KOPT-K1 (cell line): ENCODE data around the gene ZBTB7C.
"Not testable (repeated sequence)": the region's sequence is repeated elsewhere in the genome, so short reads cannot be mapped to it uniquely, and the experiment has no call there.

ENCODE experiments used
- H3K27ac ChIP-seq: fragments of 200-600 bp; sonication (generic); 2 replicates; pipeline ENCODE4 v1.5.1; 2016; ENCODE audit warnings: antibody characterized with exemption, mild to moderate bottlenecking, low read depth, low read length; ENCODE audit not compliant: poor library complexity, severe bottlenecking
- H3K36me3 ChIP-seq: fragments of 200-600 bp; sonication (generic); 2 replicates; pipeline ENCODE4 v1.5.1; 2017; ENCODE audit warnings: antibody characterized with exemption, mild to moderate bottlenecking, low read length, moderate library complexity; ENCODE audit not compliant: insufficient read depth
- H3K9me3 ChIP-seq: fragments of 200-600 bp; sonication (generic); 2 replicates; pipeline ENCODE4 v1.5.1; 2017; ENCODE audit warnings: antibody characterized with exemption, low read length, mild to moderate bottlenecking; ENCODE audit not compliant: insufficient read depth, poor library complexity, severe bottlenecking

ZBTB7C gene

DNA sequence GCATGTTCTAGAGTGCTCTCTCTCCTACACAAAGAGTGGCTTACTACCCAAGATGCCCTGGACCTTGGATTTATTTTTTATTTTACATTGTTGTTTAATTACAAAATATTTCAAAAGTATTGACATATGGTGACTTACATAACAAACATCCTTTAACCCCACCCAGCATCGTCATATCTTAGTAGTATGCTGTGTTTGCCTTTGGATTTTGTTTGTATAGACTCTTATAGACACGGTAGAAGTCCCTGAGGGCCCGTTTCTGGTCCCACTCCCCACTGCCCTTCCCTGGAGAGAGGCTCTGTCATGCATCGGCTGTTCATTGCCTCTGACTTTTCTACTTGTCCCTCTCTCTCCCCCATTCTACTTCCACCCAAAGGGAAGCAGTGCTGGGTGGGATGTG, 112.0 kb downstream of the ZBTB7C start:
- no peaks in the 10 kb centered on the region for H3K9me3 ChIP-seq
- no peak overlapping the region for H3K27ac ChIP-seq
- no peaks in the 10 kb centered on the region for H3K36me3 ChIP-seq

DNA sequence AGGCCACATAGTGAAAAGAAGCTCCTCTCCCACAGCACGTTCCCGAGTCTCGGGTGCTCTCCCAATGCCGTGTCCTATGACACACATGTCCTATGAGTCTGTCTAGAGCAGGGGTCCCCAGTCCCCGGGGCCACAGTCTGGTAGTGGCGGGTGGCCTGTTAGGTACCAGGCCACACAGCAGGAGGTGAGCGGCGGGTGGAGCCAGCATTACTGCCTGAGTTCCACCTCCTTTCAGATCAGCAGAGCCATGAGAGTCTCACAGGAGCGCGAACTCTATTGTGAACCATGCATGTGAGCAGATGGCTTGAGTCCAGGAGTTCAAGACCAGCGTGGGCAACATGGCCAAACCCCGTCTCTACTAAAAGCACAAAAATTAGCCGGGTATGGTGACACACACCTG, 112.6 kb downstream of the ZBTB7C start:
- Histone ChIP-seq H3K27ac (no peak overlapping the region), H3K9me3 (no peaks in the 10 kb centered on the region), H3K36me3 (no peaks in the 10 kb centered on the region)

DNA sequence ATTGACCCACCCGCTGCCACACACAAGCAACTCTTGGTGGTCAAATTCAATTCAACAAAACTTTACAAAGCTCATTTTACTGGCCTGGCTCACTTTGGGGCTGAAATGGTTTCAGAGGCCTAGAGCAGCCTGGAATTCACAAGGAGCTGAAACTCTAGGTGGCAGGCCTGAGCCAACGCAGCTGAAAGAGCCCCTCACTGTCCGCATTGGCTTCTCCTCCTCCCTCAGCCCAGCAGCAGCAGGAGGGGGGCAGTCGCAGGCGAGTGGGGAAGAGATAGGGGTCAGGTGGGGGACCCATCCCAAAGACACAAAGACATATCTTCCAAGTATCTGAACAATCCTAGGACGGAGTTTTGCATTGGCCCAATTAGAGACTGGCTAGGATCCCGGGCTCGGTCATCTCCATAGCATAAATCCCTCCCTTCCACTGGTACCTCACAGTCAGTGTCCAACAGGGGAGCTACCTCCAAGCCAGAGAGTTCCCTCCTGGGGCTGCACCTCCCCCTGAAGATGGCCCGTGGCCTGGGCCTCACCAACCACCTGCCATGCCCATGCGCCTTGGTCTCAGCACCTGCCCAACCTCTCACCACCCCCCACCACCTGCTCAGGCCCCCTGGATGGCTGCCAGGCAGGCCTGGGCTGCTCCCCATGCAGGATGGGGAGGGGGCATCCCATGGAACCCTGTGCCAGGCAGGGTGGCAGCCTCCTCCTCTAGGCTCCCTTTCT, 113.4 kb downstream of the ZBTB7C start:
- H3K27ac ChIP-seq: no peak overlapping the region

DNA sequence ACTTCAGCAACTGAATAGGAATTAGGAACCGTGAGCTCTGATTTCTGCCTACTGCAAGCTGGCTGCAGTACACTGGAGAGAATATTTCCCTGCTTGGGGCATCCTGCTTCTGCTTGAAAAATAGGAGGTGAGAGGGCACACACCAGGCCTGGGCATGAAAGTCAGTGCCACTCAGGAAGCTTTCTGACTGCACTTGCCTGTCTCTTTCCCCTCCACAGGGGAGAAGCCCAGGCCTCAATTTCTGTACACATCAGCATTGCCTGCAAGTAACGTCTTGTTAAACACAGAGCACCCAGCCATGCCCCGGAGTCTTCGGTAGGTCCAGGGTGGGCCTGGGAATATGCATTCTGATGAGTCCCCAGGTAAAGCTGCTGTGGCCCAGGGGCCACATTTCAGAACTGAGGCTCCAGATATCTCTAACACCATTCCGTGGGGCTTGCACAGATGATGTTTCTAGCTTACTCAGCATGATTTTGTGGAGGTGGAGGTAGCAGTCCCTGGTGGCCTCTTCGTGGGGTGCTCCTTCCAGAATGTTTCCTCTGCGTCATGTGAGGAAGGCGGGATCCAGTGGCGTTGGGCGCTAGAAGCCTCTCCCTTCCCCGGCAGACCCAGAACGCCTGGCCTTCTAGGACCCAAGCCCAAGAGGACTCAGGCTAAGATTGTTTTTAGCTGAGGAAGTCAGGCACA, 114.1 kb downstream of the ZBTB7C start:
- H3K27ac ChIP-seq: no peak overlapping the region
- H3K36me3 ChIP-seq: no peaks in the 10 kb centered on the region
- no peaks in the 10 kb centered on the region for H3K9me3 ChIP-seq

More for the DNA sequence above, 113.4 kb downstream of the ZBTB7C start:
- H3K36me3 ChIP-seq: no peaks in the 10 kb centered on the region
- H3K9me3 ChIP-seq: no peaks in the 10 kb centered on the region

DNA sequence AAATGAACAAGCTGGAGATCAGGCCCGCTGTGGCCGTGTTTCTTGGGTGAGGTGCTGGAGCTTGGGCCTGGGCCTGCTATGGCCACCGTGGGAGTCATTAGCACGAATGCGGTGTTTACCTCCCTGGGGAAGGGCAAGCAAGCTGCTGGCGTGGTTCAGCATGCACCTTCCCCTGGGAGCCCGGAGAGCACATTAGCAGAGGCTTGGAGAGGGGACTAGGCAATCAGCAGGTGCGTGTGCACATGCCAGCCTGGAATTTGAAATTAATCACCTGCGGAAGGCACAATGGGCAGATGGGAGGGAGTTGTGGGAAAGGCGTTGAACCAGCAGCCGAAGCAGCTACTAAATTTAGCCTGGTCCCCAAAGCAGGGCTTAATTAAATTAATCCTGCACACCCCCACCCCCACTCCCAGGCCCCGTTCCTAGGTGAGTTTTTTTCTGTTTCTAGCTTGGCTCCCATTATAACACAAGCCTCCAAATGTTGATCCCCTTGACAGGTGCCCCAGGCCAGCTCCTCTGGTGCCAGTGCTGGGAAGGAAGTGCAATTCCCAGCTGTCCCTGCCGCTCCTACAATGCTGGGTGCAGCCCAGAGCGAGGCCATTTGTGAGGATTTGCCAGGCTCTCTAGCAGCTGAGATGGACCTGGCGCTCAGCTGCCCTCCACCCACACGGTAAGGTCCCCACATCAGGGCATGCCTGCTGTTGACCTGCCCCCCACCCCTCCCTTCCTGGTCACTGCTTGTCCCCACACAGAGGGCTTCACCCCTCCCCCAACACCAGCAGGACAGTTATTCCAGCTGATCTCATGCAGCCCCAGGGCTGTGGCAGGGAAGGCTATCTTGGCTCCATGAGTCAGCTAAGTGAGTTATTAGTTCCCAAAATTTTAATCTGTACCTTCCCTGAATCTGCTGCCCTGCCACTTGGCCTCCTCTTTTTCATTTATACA, 115.0 kb downstream of the ZBTB7C start:
- no peaks in the 10 kb centered on the region for H3K9me3 ChIP-seq
- H3K36me3 ChIP-seq: no peaks in the 10 kb centered on the region
- H3K27ac ChIP-seq: no peak overlapping the region

DNA sequence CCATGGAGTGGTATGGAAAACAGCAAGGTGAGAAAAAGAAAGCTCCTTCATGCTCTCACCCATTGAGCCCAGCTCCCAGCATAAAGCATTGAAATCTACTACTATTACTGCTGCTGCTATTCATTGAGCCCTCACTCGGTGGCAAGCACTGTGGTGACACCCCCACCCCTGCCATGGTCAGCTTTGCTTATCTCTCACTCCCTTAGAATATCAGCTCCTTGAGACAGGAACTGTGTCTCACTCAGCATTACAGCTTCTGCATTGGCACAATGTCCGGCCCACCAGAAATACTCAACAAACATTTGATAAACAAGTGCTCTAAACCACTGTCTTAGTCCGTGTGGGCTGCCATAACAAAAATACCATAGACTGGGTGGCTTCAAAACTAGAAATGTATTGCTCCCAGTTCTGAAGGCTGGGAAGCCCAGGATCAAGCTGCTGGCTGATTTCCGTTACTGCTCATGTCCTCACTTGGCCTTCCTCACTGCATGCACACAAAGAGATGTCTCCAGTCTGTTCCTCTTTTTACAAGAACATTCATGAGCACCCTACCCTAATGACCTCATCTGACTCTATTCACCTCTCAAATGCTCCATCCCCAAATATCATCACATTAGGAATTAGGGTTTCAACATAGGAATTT, 116.3 kb downstream of the ZBTB7C start:
- H3K27ac ChIP-seq: no peak overlapping the region
- H3K36me3 ChIP-seq: no peaks in the 10 kb centered on the region
- H3K9me3 ChIP-seq: no peaks in the 10 kb centered on the region

DNA sequence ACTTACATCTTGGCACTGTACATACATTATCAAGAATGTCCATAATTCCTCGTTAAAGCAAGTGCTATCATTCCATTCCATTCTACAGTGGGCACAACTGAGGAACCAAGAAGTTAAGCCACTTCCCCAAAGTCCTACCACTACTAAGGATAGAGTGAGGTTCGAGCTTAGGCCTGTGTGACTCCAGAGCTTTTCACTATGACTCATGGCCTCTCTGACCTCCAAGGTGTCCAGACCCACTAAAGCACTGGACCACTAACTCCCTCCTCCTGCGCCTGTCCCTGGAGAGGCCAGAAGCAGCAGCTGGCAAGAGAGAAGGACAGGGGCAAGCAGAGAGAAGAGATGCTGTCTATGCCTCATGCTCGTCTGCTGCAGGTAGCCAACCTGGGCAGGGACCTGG, 117.0 kb downstream of the ZBTB7C start:
- H3K9me3 ChIP-seq: no peaks in the 10 kb centered on the region
- H3K27ac ChIP-seq: no peak overlapping the region
- H3K36me3 ChIP-seq: no peaks in the 10 kb centered on the region

DNA sequence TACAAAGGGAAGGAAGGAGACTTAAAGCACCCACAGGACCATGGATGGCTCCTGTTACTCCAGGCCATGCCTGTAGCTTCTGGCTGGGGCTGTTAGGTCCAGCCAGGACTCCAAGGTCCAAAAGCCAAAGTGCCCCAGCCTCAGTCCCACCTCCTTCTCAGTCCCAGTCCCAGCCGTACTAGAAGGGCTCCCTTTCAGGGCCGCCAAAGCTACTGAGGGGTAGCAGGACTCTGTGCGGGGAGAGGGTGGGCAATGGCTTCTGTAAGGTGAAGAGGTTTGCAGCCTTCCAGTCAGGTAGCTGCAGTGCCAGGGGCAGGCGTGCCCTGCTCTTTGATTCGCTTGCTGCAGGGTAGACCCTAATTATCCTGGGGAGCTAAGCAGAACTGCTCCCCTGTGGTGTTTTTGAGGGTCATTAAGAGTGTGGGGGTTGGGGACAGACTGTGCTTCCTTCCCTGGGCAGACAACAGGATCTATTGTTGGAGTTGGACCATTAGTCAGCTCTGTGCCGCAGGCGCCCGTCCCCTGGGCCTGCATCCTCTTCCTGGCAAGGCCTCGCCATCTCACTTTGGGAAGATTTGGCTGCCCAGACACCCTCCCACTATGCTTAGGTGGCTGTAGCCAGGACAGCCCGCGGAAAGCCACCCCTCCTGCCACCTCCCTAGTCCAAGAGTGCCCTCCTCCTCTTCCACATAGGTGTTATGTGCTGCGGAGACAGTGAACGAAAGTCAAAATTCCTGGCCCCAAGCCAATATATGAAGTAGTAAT, 118.8 kb downstream of the ZBTB7C start:
- Histone ChIP-seq H3K9me3 (no peaks in the 10 kb centered on the region), H3K27ac (no peak overlapping the region), H3K36me3 (no peaks in the 10 kb centered on the region)

DNA sequence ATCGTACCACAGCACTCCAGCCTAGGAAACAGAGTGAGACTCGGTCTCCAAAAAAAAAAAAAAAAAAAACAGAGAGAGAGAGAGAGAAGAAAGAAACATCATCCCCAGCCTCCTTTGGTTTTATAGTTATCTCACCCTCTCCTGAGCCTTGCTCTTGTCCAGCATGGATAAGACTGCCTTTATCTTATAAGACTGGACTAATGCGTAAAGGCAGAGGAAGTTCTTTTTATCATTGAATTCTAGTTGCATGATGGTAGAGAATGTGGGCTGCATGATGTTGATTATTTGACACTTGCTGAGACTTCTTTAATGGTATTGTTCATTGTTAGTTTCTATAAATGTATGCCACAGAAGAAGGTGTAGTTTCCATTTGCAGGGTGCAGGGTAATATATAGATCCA, 124.4 kb downstream of the ZBTB7C start:
- Histone ChIP-seq H3K9me3 (no peaks in the 10 kb centered on the region), H3K36me3 (no peaks in the 10 kb centered on the region), H3K27ac (no peak overlapping the region)

DNA sequence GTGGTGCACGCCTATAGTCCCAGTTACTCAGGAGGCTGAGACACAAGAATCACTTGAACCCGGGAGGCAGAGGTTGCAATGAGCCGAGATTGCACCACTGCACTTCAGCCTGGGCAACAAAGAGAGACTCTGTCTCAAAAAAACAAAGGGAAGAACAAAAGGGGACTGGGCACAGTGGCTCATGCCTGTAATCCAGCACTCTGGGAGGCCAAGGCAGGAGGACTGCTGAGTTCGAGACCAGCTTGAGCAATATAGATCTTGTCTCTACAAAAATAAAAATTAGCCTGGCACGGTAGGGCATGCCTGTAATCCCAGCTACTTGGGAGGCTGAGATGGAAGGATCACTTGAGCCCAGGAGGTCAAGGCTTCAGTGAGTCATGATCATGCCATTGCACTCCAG, 125.2 kb downstream of the ZBTB7C start:
- H3K36me3 ChIP-seq, H3K27ac ChIP-seq, H3K9me3 ChIP-seq: not testable (repeated sequence)

DNA sequence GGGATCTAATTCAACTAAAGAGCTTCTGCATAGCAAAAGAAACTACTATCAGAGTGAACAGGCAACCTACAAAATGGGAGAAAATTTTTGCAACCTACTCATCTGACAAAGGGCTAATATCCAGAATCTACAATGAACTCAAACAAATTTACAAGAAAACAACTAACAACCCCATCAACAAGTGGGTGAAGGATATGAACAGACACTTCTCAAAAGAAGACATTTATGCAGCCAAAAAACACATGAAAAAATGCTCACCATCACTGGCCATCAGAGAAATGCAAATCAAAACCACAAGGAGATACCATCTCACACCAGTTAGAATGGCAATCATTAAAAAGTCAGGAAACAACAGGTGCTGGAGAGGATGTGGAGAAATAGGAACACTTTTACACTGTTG, 127.7 kb downstream of the ZBTB7C start:
- H3K27ac ChIP-seq, H3K9me3 ChIP-seq, H3K36me3 ChIP-seq: not testable (repeated sequence)

DNA sequence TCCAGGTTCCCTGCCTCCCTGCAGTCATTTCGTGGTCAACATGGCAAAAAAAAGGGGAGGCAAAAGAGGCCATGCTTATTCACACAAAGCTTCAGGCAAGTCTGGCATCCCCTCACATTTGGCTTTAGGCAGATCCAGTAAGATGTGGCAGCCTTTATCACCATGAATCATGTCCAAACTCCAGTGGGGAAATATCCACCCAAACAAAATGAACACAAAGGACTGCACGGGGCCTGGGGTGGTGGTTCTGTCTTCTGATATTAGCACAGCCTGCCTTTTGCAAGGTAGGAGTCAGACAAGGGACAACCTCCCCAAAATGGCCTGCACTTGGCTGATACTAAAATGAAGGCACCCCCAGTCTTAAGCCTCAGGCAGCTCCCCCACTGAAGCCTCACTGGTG, 129.9 kb downstream of the ZBTB7C start:
- Histone ChIP-seq H3K27ac (no peak overlapping the region), H3K36me3 (no peaks in the 10 kb centered on the region), H3K9me3 (no peaks in the 10 kb centered on the region)

DNA sequence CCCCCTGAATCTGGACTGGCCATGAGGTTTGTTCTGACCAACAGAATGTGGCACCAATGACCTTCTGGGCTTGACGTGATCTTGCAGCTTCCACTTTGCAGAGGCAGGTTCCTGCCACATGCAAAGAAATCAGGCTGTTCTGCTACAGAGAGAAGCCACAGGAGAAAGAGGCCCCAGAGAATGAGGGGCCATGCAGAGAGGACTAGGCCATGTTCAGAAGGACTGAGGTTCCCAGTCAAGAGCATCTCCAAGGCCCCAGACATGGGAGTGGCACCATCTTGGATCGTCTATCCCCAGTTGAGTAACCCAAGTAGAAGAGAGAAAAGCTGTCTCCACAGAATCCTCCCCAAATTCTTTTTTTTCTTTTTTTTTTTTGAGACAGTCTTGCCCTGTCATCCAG, 131.1 kb downstream of the ZBTB7C start:
- H3K27ac ChIP-seq: no peak overlapping the region
- no peaks in the 10 kb centered on the region for H3K9me3 ChIP-seq
- H3K36me3 ChIP-seq: no peaks in the 10 kb centered on the region

DNA sequence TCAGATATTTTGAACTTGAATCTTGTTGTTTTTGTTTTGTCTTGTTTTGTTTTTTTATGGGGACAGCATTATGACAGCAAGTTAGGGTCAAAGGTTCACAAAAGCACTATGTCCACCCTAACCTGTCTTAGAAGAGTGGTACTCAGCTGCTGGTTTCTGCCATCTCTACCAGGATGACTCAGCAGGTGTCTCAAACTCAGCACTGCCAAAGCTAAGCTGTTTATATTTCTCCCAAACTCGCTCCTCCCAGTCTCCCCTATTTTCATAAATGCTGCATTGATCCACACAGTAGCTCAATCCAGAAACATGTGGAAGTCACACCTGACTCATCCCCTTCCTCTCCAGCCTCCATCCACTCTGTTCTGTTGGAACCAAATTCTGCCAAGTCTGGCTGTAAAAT, 134.9 kb downstream of the ZBTB7C start:
- no peaks in the 10 kb centered on the region for H3K9me3 ChIP-seq
- H3K27ac ChIP-seq: no peak overlapping the region
- H3K36me3 ChIP-seq: no peaks in the 10 kb centered on the region
